HG03103 (cell line): ENCODE results near the gene GPR18.
"Not testable (repeated sequence)": the region's sequence is repeated elsewhere in the genome, so short reads cannot be mapped to it uniquely, and the experiment has no call there.

Experiments
- ATAC-seq: cut with Tn5 transposase; IDR thresholded peaks from one replicate; pipeline ENCODE4 v1.9.1; 2021; ENCODE audit warnings: low read depth; ENCODE audit not compliant: unreplicated experiment

The GPR18 gene

GRCh38 chr13:99268822-99269221 lies 10.6 kb upstream of the GPR18 start:
- ATAC-seq, result no peak

GRCh38 chr13:99267927-99268326 lies 9.7 kb upstream of the GPR18 start:
- ATAC-seq, result no peak

- ATAC-seq, result no peak
These were observed 8.6 kb upstream of the GPR18 start for GRCh38 chr13:99266827-99267226.

GRCh38 chr13:99265821-99266426 lies 7.7 kb upstream of the GPR18 start:
- ATAC-seq, result no peak

GRCh38 chr13:99265162-99265800 lies 7.1 kb upstream of the GPR18 start:
- ATAC-seq, result no peak

- no peak for ATAC-seq
These were observed 5.9 kb upstream of the GPR18 start for GRCh38 chr13:99264051-99264450.

- no peak for ATAC-seq
These were observed 5.1 kb upstream of the GPR18 start for GRCh38 chr13:99263126-99263785.

- ATAC-seq, result no peak
These were observed 2.9 kb upstream of the GPR18 start for GRCh38 chr13:99261059-99261458.

- no peak for ATAC-seq
These were observed 2.0 kb upstream of the GPR18 start for GRCh38 chr13:99260216-99260615.

GRCh38 chr13:99258946-99259345 lies 767 bp upstream of the GPR18 start:
- ATAC-seq, result peak; percentile 41

- ATAC-seq, result no peak
These were observed 888 bp downstream of the GPR18 start for GRCh38 chr13:99257291-99257690.

- no peak for ATAC-seq
These were observed 1.5 kb downstream of the GPR18 start for GRCh38 chr13:99256709-99257108.

GRCh38 chr13:99256283-99256682 lies 1.9 kb downstream of the GPR18 start:
- ATAC-seq, result no peak

- no peak for ATAC-seq
These were observed 2.9 kb downstream of the GPR18 start for GRCh38 chr13:99255271-99255670.

GRCh38 chr13:99254830-99255229 lies 3.3 kb downstream of the GPR18 start:
- no peak for ATAC-seq

- ATAC-seq, result no peak
These were observed 6.3 kb downstream of the GPR18 start for GRCh38 chr13:99251921-99252320.

- no peak for ATAC-seq
These were observed 7.0 kb downstream of the GPR18 start for GRCh38 chr13:99250982-99251825.

GRCh38 chr13:99249606-99250005 lies 8.6 kb downstream of the GPR18 start:
- ATAC-seq, result not testable (repeated sequence)

GRCh38 chr13:99249178-99249577 lies 9.0 kb downstream of the GPR18 start:
- ATAC-seq, result not testable (repeated sequence)

- ATAC-seq, result no peak
These were observed 12.1 kb downstream of the GPR18 start for GRCh38 chr13:99246100-99246499.
